AG04449 (cell line): Measurements from ENCODE around the gene SERP2.

Experiments
- CTCF ChIA-PET: fragments of 350-600 bp; formaldehyde crosslinking; extraction: SDS; loops from one replicate; lab custom pipeline; 2021; ENCODE audit warnings: antibody characterized with exemption; lab: Yijun Ruan, JAX
- POLR2A ChIA-PET: fragments of 400-600, 350-600 bp; formaldehyde crosslinking; extraction: SDS; loops from one replicate; lab custom pipeline; 2020; ENCODE audit warnings: antibody characterized with exemption, inconsistent platforms; lab: Yijun Ruan, JAX
- DNase-seq: peaks from one replicate; pipeline ENCODE4 v3.0.0-alpha.2; 2010; ENCODE audit warnings: low read depth, low spot score
- H3K4me3 ChIP-seq: 2 replicates; pipeline ENCODE4 v1.5.1; 2011; ENCODE audit warnings: low read depth, mild to moderate bottlenecking, control low read depth, low read length
- CTCF ChIP-seq: IDR thresholded peaks from one replicate; pipeline ENCODE4 v1.5.1; 2011; ENCODE audit warnings: mild to moderate bottlenecking, moderate library complexity, low read length, control low read depth, inconsistent platforms; ENCODE audit not compliant: insufficient read depth; ENCODE audit errors: missing control alignments

SERP2 gene

GRCh38 chr13:44386913-44387556, 13.4 kb downstream of the SERP2 start:
- TF ChIP-seq CTCF, result no peak
- ChIA-PET POLR2A (no interaction called here), CTCF (interaction anchor here (1.0 kb wide), 1 partner anchor 197 kb away, joined by 3 read pairs; no protein-coding TSS in a partner anchor)
- H3K4me3 ChIP-seq, result no peak overlapping the region
- no peak for DNase-seq

GRCh38 chr13:44388427-44389059, 14.9 kb downstream of the SERP2 start:
- TF ChIP-seq CTCF, result no peak
- H3K4me3 ChIP-seq, result no peak overlapping the region
- no peak for DNase-seq
- ChIA-PET POLR2A (no interaction called here), CTCF (no interaction called here)

GRCh38 chr13:44389060-44389666, 15.5 kb downstream of the SERP2 start:
- TF ChIP-seq CTCF, result no peak
- H3K4me3 ChIP-seq, result no peak overlapping the region
- CTCF ChIA-PET, result interaction anchor here (1.1 kb wide), 1 partner anchor 14 kb away, joined by 4 read pairs; no protein-coding TSS in a partner anchor
- POLR2A ChIA-PET, result no interaction called here
- DNase-seq, result no peak

GRCh38 chr13:44389876-44390275, 16.3 kb downstream of the SERP2 start:
- TF ChIP-seq CTCF, result no peak
- DNase-seq, result no peak
- no peak overlapping the region for H3K4me3 ChIP-seq
- POLR2A ChIA-PET, result no interaction called here
- CTCF ChIA-PET, result interaction anchor here (1.1 to 1.4 kb wide), 2 partner anchors 9 to 15 kb away, joined by 4 read pairs; no protein-coding TSS in a partner anchor

GRCh38 chr13:44393391-44393790, 19.8 kb downstream of the SERP2 start:
- no peak for DNase-seq
- CTCF ChIA-PET, result interaction anchor here (0.7 kb wide), 1 partner anchor 13 kb away, joined by 3 read pairs; no protein-coding TSS in a partner anchor
- POLR2A ChIA-PET, result interaction anchor here (0.5 kb wide), 1 partner anchor 36 kb away, joined by 3 read pairs; no protein-coding TSS in a partner anchor
- H3K4me3 ChIP-seq, result no peak overlapping the region
- TF ChIP-seq CTCF, result no peak

GRCh38 chr13:44394658-44395057, 21.0 kb downstream of the SERP2 start:
- ChIA-PET POLR2A (no interaction called here), CTCF (interaction anchor here (1.3 kb wide), 1 partner anchor 343 kb away, joined by 3 read pairs; no protein-coding TSS in a partner anchor)
- TF ChIP-seq CTCF, result no peak
- DNase-seq, result no peak
- no peak overlapping the region for H3K4me3 ChIP-seq
